A549 (cell line): ENCODE results near the gene ALKBH6.

Source experiments
- CTCF ChIP-seq: fragments of >200 bp; sonication (Bioruptor Twin); formaldehyde crosslinking; IDR thresholded peaks from 3 replicates; pipeline ENCODE4 v1.5.1; 2016
- EHF ChIP-seq: fragments of 250-450 bp; sonication (Bioruptor Pico); IDR thresholded peaks from 2 replicates; pipeline ENCODE4 v1.5.0; 2020; ENCODE audit warnings: mild to moderate bottlenecking
- EP300 ChIP-seq, 2 experiments: fragments of >200 bp; sonication (Bioruptor Twin); formaldehyde crosslinking; IDR thresholded peaks; 2 replicates in 1 of 2; 3 replicates in 1 of 2; pipeline ENCODE4 v1.6.1; 2016 to 2017
- FOSL2 ChIP-seq, 2 experiments: fragments of 450-650 bp in 1 of 2; fragments of >200 bp in 1 of 2; sonication (Bioruptor Twin) in 1 of 2; formaldehyde crosslinking; IDR thresholded peaks; 2 replicates each; pipeline versions ENCODE4 v1.5.0 to v1.6.1; 2016 to 2020; ENCODE audit warnings: mild to moderate bottlenecking in 1 of 2, moderate library complexity in 1 of 2
- MAZ ChIP-seq: fragments of 150-350 bp; IDR thresholded peaks from 2 replicates; pipeline ENCODE4 v1.6.1; 2014; ENCODE audit warnings: antibody characterized with exemption, low read depth, low read length, borderline replicate concordance
- MYC ChIP-seq: IDR thresholded peaks from 2 replicates; pipeline ENCODE4 v1.6.1; 2012; ENCODE audit warnings: mild to moderate bottlenecking, inconsistent platforms, low read length, improper control_type of control experiment, borderline replicate concordance
- POLR2A ChIP-seq: IDR thresholded peaks from 2 replicates; pipeline ENCODE4 v1.6.1; 2012; ENCODE audit warnings: mild to moderate bottlenecking, low read length
- POLR2AphosphoS2 ChIP-seq: conservative IDR thresholded peaks from 2 replicates; pipeline ENCODE4 v1.6.1; 2012; ENCODE audit warnings: low read length, improper control_type of control experiment, inconsistent platforms
- RAD21 ChIP-seq, 2 experiments: fragments of >200 bp in 1 of 2; sonication (Bioruptor Twin) in 1 of 2; formaldehyde crosslinking in 1 of 2; IDR thresholded peaks in 1 of 2; conservative IDR thresholded peaks in 1 of 2; 2 replicates in 1 of 2; 3 replicates in 1 of 2; pipeline ENCODE4 v1.6.1; 2012 to 2018; ENCODE audit warnings: inconsistent platforms in 1 of 2
- RCOR1 ChIP-seq: fragments of 150-350 bp; IDR thresholded peaks from 2 replicates; pipeline ENCODE4 v1.6.1; 2014; ENCODE audit warnings: antibody characterized with exemption, low read length, low read depth
- REST ChIP-seq: fragments of 200-600 bp; sonication (generic); IDR thresholded peaks from 2 replicates; pipeline ENCODE4 v1.6.1; 2016; ENCODE audit warnings: antibody characterized with exemption, mild to moderate bottlenecking, moderate library complexity
- RFX5 ChIP-seq: fragments of 450-650 bp; IDR thresholded peaks from 2 replicates; pipeline ENCODE4 v1.7.1; 2014; ENCODE audit warnings: antibody characterized with exemption, mild to moderate bottlenecking, moderate library complexity

DNA sequence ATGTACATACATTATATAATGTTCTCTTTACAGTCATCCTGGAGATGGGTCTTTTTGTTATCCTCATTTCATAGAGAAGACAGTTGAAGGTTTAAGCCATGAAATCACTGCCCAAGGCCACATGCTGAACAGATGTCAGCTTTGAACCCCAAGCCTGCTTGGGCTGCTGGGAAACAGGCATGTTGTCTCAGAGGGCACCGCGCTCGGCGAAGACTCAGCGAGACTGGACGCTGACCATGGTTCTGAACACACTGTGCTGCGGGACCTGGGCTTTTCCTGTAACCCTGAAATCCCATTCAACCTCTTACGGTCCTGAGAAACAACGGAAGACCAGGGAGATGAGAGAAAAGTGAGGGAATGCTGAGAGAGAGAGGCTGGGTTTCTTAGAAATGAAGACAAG is 50.5 kb downstream of the ALKBH6 start:
- TF ChIP-seq REST (peak; percentile 98), POLR2A (no peak), CTCF (no peak), POLR2AphosphoS2 (no peak), EHF (CRISPR knock-in tag) (no peak), FOSL2 (IDR thresholded peaks at IDR 0.05) (no peak), FOSL2 (CRISPR knock-in tag; IDR thresholded peaks at IDR 0.05) (no peak), RAD21 (conservative IDR thresholded peaks at IDR 0.05 in 1 of 2, IDR thresholded peaks at IDR 0.05 in 1 of 2) (no peak), MYC (no peak), EP300 (IDR thresholded peaks at IDR 0.05) (no peak), MAZ (no peak), RCOR1 (no peak), RFX5 (no peak)
